IMR-90 (cell line): ENCODE results near the gene ZNF385B. TPM values are rescaled to one million over a fixed set of nuclear protein-coding genes. Genes with fewer than 3 reads are reported as not detected.

Source experiments
- ATAC-seq: fragments of 200-7000 bp; cut with Tn5 transposase; 2 replicates; pipeline ENCODE4 v1.9.1; 2020; ENCODE audit warnings: low read depth, mild to moderate bottlenecking, moderate library complexity
- BruUV-seq: library from RNA; stranded (reverse); fragments of 400-500 nt; replicated peaks from 2 replicates; lab custom pipeline; 2021; lab: Mats Ljungman, UMichigan
- CTCF ChIA-PET: fragments of 300-600 bp; formaldehyde crosslinking; extraction: SDS; loops from one replicate; lab custom pipeline; 2021; ENCODE audit warnings: antibody characterized with exemption; lab: Yijun Ruan, JAX
- POLR2A ChIA-PET: fragments of 300-600 bp; sonication (Branson Sonifier 250); formaldehyde crosslinking; loops from one replicate; lab custom pipeline; 2022; ENCODE audit warnings: antibody characterized with exemption; ENCODE audit not compliant: unreplicated experiment; lab: Charles Lee
- DNase-seq: peaks from one replicate; pipeline ENCODE4 v3.0.0; 2013
- H2AFZ ChIP-seq: replicated peaks from 2 replicates; pipeline ENCODE3; 2013; ENCODE audit warnings: low read length, mild to moderate bottlenecking; ENCODE audit not compliant: poor library complexity
- H2AK5ac ChIP-seq: 2 replicates; pipeline ENCODE4 v1.6.1; 2013; ENCODE audit warnings: low read depth, low read length, inconsistent platforms
- H2AK9ac ChIP-seq: replicated peaks from 2 replicates; pipeline ENCODE3; 2013; ENCODE audit warnings: mild to moderate bottlenecking, low read depth, low read length, moderate library complexity; ENCODE audit not compliant: poor library complexity
- H2BK120ac ChIP-seq: 2 replicates; pipeline ENCODE4 v1.6.1; 2013; ENCODE audit warnings: low read depth, low read length, inconsistent platforms
- H2BK15ac ChIP-seq: 3 replicates; pipeline ENCODE4 v1.6.1; 2013; ENCODE audit warnings: low read depth, low read length, inconsistent platforms
- H2BK20ac ChIP-seq: 2 replicates; pipeline ENCODE4 v1.6.1; 2013; ENCODE audit warnings: low read depth, mild to moderate bottlenecking, inconsistent platforms, low read length, moderate library complexity
- H2BK5ac ChIP-seq: 2 replicates; pipeline ENCODE4 v1.6.1; 2013; ENCODE audit warnings: mild to moderate bottlenecking, low read depth, low read length, inconsistent platforms; ENCODE audit not compliant: poor library complexity, severe bottlenecking
- H3K14ac ChIP-seq: replicated peaks from 2 replicates; pipeline ENCODE4 v1.6.1; 2013; ENCODE audit warnings: low read depth, low read length, inconsistent platforms
- H3K18ac ChIP-seq: 2 replicates; pipeline ENCODE4 v1.6.1; 2013; ENCODE audit warnings: low read depth, low read length, control low read depth
- H3K23ac ChIP-seq: 2 replicates; pipeline ENCODE4 v1.6.1; 2013; ENCODE audit warnings: low read depth, low read length, inconsistent platforms
- H3K27ac ChIP-seq: 2 replicates; pipeline ENCODE4 v1.5.1; 2013; ENCODE audit warnings: mild to moderate bottlenecking, control low read depth, low read length; ENCODE audit not compliant: insufficient read depth
- H3K27me3 ChIP-seq: 2 replicates; pipeline ENCODE4 v1.6.1; 2013; ENCODE audit warnings: low read length; ENCODE audit not compliant: control insufficient read depth, insufficient read depth
- H3K36me3 ChIP-seq: 2 replicates; pipeline ENCODE4 v1.6.1; 2013; ENCODE audit warnings: low read length, mixed read lengths; ENCODE audit not compliant: control insufficient read depth, insufficient read depth
- H3K4ac ChIP-seq: 2 replicates; pipeline ENCODE4 v1.6.1; 2013; ENCODE audit warnings: low read depth, low read length, inconsistent platforms
- H3K4me1 ChIP-seq: 2 replicates; pipeline ENCODE4 v1.6.1; 2013; ENCODE audit warnings: low read length, mixed read lengths; ENCODE audit not compliant: control insufficient read depth, insufficient read depth
- H3K4me2 ChIP-seq: 2 replicates; pipeline ENCODE4 v1.6.1; 2013; ENCODE audit warnings: low read depth, mild to moderate bottlenecking, control low read depth, low read length, moderate library complexity
- H3K4me3 ChIP-seq: 2 replicates; pipeline ENCODE4 v1.5.1; 2013; ENCODE audit warnings: low read depth, mild to moderate bottlenecking, control low read depth, low read length, moderate library complexity; ENCODE audit not compliant: insufficient read depth
- H3K56ac ChIP-seq: 2 replicates; pipeline ENCODE4 v1.6.1; 2013; ENCODE audit warnings: low read length, inconsistent platforms; ENCODE audit not compliant: insufficient read depth; ENCODE audit errors: extremely low read depth
- H3K79me1 ChIP-seq, 2 experiments: 2 replicates each; pipeline ENCODE4 v1.6.1; 2013; ENCODE audit warnings: low read length in 2 of 2, inconsistent platforms in 1 of 2, low read depth in 1 of 2
- H3K9ac ChIP-seq: 2 replicates; pipeline ENCODE4 v1.6.1; 2013; ENCODE audit warnings: low read depth, low read length, control low read depth
- H3K9me1 ChIP-seq: 2 replicates; pipeline ENCODE4 v1.6.1; 2013; ENCODE audit warnings: low read length, inconsistent platforms; ENCODE audit not compliant: insufficient read depth
- H3K9me3 ChIP-seq: 2 replicates; pipeline ENCODE4 v1.6.1; 2013; ENCODE audit warnings: low read length; ENCODE audit not compliant: control insufficient read depth, insufficient read depth
- H4K20me1 ChIP-seq: 2 replicates; pipeline ENCODE4 v1.6.1; 2013; ENCODE audit warnings: low read length, inconsistent platforms; ENCODE audit not compliant: insufficient read depth
- H4K5ac ChIP-seq: 2 replicates; pipeline ENCODE4 v1.6.1; 2013; ENCODE audit warnings: mild to moderate bottlenecking, low read depth, low read length, control low read depth
- H4K8ac ChIP-seq, 2 experiments: 2 replicates each; pipeline ENCODE4 v1.6.1; 2013; ENCODE audit warnings: low read depth in 2 of 2, low read length in 2 of 2, control low read depth in 1 of 2, inconsistent platforms in 1 of 2
- H4K91ac ChIP-seq: 2 replicates; pipeline ENCODE4 v1.6.1; 2013; ENCODE audit warnings: low read depth, low read length, inconsistent platforms; ENCODE audit not compliant: insufficient read depth
- CEBPB ChIP-seq: IDR thresholded peaks from 2 replicates; pipeline ENCODE4 v1.6.1; 2012; ENCODE audit warnings: low read depth, low read length, improper control_type of control experiment
- FOS ChIP-seq: fragments of 150-350 bp; IDR thresholded peaks from 2 replicates; pipeline ENCODE4 v1.6.1; 2016; ENCODE audit warnings: low read depth, low read length
- MAFK ChIP-seq: IDR thresholded peaks from 2 replicates; pipeline ENCODE4 v1.6.1; 2012; ENCODE audit warnings: low read depth, low read length, improper control_type of control experiment
- MAZ ChIP-seq: IDR thresholded peaks from 2 replicates; pipeline ENCODE4 v1.6.1; 2012; ENCODE audit warnings: low read depth, mild to moderate bottlenecking, low read length, improper control_type of control experiment, moderate library complexity, borderline replicate concordance
- MXI1 ChIP-seq: IDR thresholded peaks from 2 replicates; pipeline ENCODE4 v1.6.1; 2012; ENCODE audit warnings: low read depth, mild to moderate bottlenecking, low read length, moderate library complexity, borderline replicate concordance
- NFE2L2 ChIP-seq: fragments of 150-350 bp; IDR thresholded peaks from 2 replicates; pipeline ENCODE4 v1.6.1; 2016; ENCODE audit warnings: low read depth, mild to moderate bottlenecking, low read length
- POLR2A ChIP-seq: IDR thresholded peaks from 2 replicates; pipeline ENCODE4 v1.6.1; 2012; ENCODE audit warnings: mild to moderate bottlenecking, low read depth, low read length
- RAD21 ChIP-seq: IDR thresholded peaks from 2 replicates; pipeline ENCODE4 v1.6.1; 2012; ENCODE audit warnings: low read length, improper control_type of control experiment
- WGBS, 2 experiments: methylation state at CpG; one replicate each; pipeline versions ENCODE4 v1.1.5 to v1.1.7; 2013; ENCODE audit warnings: missing lambda C conversion rate in 2 of 2; ENCODE audit not compliant: insufficient read length in 1 of 2; ENCODE audit errors: extremely low coverage in 2 of 2; 5-methylcytosine and 5-hydroxymethylcytosine counted together
- dilution Hi-C: fragments of 300-500 bp; cut with HindIII; formaldehyde crosslinking; loops from one replicate; pipeline ENCODE4 v1.14.3; 2018; ENCODE audit warnings: low sequenced_read_pairs; ENCODE audit not compliant: unreplicated experiment
- in situ Hi-C: fragments of 300-500 bp; cut with MboI; formaldehyde crosslinking; loops from 3 replicates; pipeline ENCODE4 v1.14.3; 2019; ENCODE audit warnings: low sequenced_read_pairs, inconsistent platforms, mixed read lengths
- intact Hi-C: fragments of 100-400 bp; cut with micrococcal nuclease; formaldehyde crosslinking; loops from 2 replicates; pipeline ENCODE4 v1.10.0; 2022
- polyA plus RNA-seq, 3 experiments: library from polyadenylated mRNA; depleted of rRNA; stranded (reverse); fragments of >200 nt; gene quantifications; 2 replicates each; pipeline ENCODE4 v1.2.3, GENCODE V29; 2012; ENCODE audit warnings: low replicate concordance in 1 of 3
- total RNA-seq: library from RNA; depleted of rRNA; stranded (reverse); fragments of >200 nt; gene quantifications from 2 replicates; pipeline ENCODE4 v1.2.3, GENCODE V29; 2012
- TF ChIP-seq, protein P1 (sequence below): fragments of 150-350 bp; IDR thresholded peaks from 2 replicates; pipeline ENCODE4 v1.6.1; 2017; ENCODE audit warnings: mild to moderate bottlenecking, antibody characterized with exemption, low read length, low read depth
- TF ChIP-seq, protein P2 (sequence below): conservative IDR thresholded peaks from 2 replicates; pipeline ENCODE4 v1.5.1; 2012; ENCODE audit warnings: mild to moderate bottlenecking, low read depth, low read length, improper control_type of control experiment
- TF ChIP-seq, protein P3 (sequence below): fragments of 150-350 bp; IDR thresholded peaks from 2 replicates; pipeline ENCODE4 v1.6.1; 2016; ENCODE audit warnings: low read depth, mild to moderate bottlenecking, low read length, moderate library complexity, borderline replicate concordance

ZNF385B gene
- total and polyA plus RNA-seq, 2 of the 4 experiments (the other 2 are of a cell fraction), result not detected

GRCh38 chr2:179428649-179429048 lies 432.8 kb downstream of the ZNF385B start:
- H2BK120ac ChIP-seq, result no peak overlapping the region
- intact Hi-C loops, result loop anchor here (10.0 kb wide), 1 partner anchor 634 kb away; no protein-coding TSS in a partner anchor
- peak overlapping the region; percentile 39 for H3K4me2 ChIP-seq
- no peak overlapping the region for H3K27ac ChIP-seq
- H2AK9ac ChIP-seq, result no peak overlapping the region
- no peaks in the 10 kb centered on the region for H3K4me1 ChIP-seq
- no peak overlapping the region for H2BK5ac ChIP-seq
- no peak for ATAC-seq
- H3K9me1 ChIP-seq, result no peaks in the 10 kb centered on the region
- in situ Hi-C loops, result no loop called here
- H3K14ac ChIP-seq, result no peak overlapping the region
- H3K9me3 ChIP-seq, result no peaks in the 10 kb centered on the region
- no peak overlapping the region for H3K56ac ChIP-seq
- ChIA-PET POLR2A (no interaction called here), CTCF (interaction anchor here (1.0 kb wide), 1 partner anchor 210 kb away, joined by 3 read pairs; no protein-coding TSS in a partner anchor)
- TF ChIP-seq, protein P1, sequence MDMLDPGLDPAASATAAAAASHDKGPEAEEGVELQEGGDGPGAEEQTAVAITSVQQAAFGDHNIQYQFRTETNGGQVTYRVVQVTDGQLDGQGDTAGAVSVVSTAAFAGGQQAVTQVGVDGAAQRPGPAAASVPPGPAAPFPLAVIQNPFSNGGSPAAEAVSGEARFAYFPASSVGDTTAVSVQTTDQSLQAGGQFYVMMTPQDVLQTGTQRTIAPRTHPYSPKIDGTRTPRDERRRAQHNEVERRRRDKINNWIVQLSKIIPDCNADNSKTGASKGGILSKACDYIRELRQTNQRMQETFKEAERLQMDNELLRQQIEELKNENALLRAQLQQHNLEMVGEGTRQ, result no peak
- TF ChIP-seq RAD21 (no peak), POLR2A (no peak), NFE2L2 (no peak), FOS (no peak), CEBPB (no peak), MAZ (no peak), MXI1 (no peak), MAFK (no peak)
- TF ChIP-seq, protein P2, sequence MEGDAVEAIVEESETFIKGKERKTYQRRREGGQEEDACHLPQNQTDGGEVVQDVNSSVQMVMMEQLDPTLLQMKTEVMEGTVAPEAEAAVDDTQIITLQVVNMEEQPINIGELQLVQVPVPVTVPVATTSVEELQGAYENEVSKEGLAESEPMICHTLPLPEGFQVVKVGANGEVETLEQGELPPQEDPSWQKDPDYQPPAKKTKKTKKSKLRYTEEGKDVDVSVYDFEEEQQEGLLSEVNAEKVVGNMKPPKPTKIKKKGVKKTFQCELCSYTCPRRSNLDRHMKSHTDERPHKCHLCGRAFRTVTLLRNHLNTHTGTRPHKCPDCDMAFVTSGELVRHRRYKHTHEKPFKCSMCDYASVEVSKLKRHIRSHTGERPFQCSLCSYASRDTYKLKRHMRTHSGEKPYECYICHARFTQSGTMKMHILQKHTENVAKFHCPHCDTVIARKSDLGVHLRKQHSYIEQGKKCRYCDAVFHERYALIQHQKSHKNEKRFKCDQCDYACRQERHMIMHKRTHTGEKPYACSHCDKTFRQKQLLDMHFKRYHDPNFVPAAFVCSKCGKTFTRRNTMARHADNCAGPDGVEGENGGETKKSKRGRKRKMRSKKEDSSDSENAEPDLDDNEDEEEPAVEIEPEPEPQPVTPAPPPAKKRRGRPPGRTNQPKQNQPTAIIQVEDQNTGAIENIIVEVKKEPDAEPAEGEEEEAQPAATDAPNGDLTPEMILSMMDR, result no peak
- TF ChIP-seq, protein P3, sequence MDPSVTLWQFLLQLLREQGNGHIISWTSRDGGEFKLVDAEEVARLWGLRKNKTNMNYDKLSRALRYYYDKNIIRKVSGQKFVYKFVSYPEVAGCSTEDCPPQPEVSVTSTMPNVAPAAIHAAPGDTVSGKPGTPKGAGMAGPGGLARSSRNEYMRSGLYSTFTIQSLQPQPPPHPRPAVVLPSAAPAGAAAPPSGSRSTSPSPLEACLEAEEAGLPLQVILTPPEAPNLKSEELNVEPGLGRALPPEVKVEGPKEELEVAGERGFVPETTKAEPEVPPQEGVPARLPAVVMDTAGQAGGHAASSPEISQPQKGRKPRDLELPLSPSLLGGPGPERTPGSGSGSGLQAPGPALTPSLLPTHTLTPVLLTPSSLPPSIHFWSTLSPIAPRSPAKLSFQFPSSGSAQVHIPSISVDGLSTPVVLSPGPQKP, result no peak
- no peak overlapping the region for H4K91ac ChIP-seq
- H4K8ac ChIP-seq, result no peak overlapping the region
- DNase-seq, result no peak
- H2BK20ac ChIP-seq, result no peak overlapping the region
- H3K9ac ChIP-seq, result no peak overlapping the region
- no peaks in the 10 kb centered on the region for H3K27me3 ChIP-seq
- H3K4me3 ChIP-seq, result no peak overlapping the region
- H3K79me1 ChIP-seq, result no peaks in the 10 kb centered on the region
- no peaks in the 10 kb centered on the region for H4K20me1 ChIP-seq
- no peak overlapping the region for H3K23ac ChIP-seq
- H3K36me3 ChIP-seq, result no peaks in the 10 kb centered on the region
- dilution Hi-C loops, result no loop called here
- H4K5ac ChIP-seq, result no peak overlapping the region
- H2AK5ac ChIP-seq, result no peak overlapping the region
- H2BK15ac ChIP-seq, result no peak overlapping the region
- no peak overlapping the region for H3K4ac ChIP-seq
- no TSS peak for BruUV-seq
- peak overlapping the region; percentile 0 for H2AFZ ChIP-seq
- 20% methylated on average over 1 of the region's 7 CpGs; no CpG with 5 or more reads in 1 of the 2 experiments for whole genome bisulfite sequencing, 2 experiments
- no peak overlapping the region for H3K18ac ChIP-seq
